ENCODE data around the gene EXOC4. TPM values are rescaled to one million over a fixed set of nuclear protein-coding genes. Genes with fewer than 3 reads are reported as not detected.

EXOC4 gene
- total RNA-seq, 4 donors from 2014 or later: 60.0 to 187 (median 80.1) TPM

DNA sequence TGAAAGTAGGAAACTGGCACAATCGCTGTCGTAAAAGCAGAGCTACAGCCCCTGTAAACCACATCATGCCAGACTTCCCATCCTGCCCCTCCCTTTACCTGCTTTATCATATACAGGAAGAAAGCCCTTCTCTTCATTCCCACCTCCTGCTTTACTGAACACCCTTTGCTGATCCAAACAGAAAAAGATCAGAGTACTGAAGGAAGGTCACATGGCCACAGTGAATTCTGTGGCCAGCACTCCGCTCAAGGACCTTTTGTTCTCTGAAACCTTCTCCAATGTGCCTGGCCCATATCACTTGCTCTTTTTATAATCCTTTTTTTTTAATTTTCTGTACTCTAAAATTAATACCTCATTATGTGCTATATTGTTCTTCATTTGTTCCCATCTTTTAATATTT lies 765.4 kb downstream of the EXOC4 start:
- Histone ChIP-seq H3K27me3 (no peaks in the 10 kb centered on the region), H3K27ac (no peak overlapping the region), H3K36me3 (no peaks in the 10 kb centered on the region), H3K4me1 (no peaks in the 10 kb centered on the region), H3K9me3 (no peaks in the 10 kb centered on the region), H3K4me3 (no peak overlapping the region)
- no peak for DNase-seq (ENCODE audit: low spot score in 2 of 2)
- no peak for TF ChIP-seq POLR2A (IDR thresholded peaks at IDR 0.05)
- TF ChIP-seq POLR2AphosphoS5 (IDR thresholded peaks at IDR 0.05): no peak
- TF ChIP-seq, protein P1, sequence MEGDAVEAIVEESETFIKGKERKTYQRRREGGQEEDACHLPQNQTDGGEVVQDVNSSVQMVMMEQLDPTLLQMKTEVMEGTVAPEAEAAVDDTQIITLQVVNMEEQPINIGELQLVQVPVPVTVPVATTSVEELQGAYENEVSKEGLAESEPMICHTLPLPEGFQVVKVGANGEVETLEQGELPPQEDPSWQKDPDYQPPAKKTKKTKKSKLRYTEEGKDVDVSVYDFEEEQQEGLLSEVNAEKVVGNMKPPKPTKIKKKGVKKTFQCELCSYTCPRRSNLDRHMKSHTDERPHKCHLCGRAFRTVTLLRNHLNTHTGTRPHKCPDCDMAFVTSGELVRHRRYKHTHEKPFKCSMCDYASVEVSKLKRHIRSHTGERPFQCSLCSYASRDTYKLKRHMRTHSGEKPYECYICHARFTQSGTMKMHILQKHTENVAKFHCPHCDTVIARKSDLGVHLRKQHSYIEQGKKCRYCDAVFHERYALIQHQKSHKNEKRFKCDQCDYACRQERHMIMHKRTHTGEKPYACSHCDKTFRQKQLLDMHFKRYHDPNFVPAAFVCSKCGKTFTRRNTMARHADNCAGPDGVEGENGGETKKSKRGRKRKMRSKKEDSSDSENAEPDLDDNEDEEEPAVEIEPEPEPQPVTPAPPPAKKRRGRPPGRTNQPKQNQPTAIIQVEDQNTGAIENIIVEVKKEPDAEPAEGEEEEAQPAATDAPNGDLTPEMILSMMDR (IDR thresholded peaks at IDR 0.05): no peak
- TF ChIP-seq EP300 (IDR thresholded peaks at IDR 0.05): no peak
- 97% methylated on average over 3 of the region's 3 CpGs for WGBS

DNA sequence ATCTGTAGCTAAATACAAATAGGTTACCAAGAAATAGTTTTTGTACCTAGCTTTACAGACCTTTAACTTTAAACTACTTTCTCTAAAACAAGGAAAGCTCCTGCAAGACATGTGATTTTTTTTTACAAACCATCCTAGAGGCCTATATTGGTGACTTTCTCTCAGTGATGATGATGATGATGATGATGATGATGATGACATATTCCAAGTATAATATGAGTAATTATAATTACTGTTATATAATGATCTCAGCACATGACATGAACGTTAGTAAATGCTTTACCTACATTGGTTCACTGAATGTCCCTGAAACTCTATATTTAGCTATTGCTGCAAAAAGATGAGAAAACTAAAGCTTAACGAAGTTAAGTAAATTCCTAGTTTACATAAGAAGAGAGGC lies 766.4 kb downstream of the EXOC4 start:
- no peak for DNase-seq (ENCODE audit: low spot score in 2 of 2)
- H3K9me3 ChIP-seq: no peaks in the 10 kb centered on the region
- H3K4me1 ChIP-seq: no peaks in the 10 kb centered on the region
- no peak overlapping the region for H3K27ac ChIP-seq
- WGBS: 45% methylated on average over 2 of the region's 2 CpGs
- H3K36me3 ChIP-seq: no peaks in the 10 kb centered on the region
- no peak overlapping the region for H3K4me3 ChIP-seq
- TF ChIP-seq POLR2A (IDR thresholded peaks at IDR 0.05): no peak
- TF ChIP-seq, protein P1 (IDR thresholded peaks at IDR 0.05): no peak
- TF ChIP-seq EP300 (IDR thresholded peaks at IDR 0.05): no peak
- TF ChIP-seq POLR2AphosphoS5 (IDR thresholded peaks at IDR 0.05): no peak
- no peaks in the 10 kb centered on the region for H3K27me3 ChIP-seq

DNA sequence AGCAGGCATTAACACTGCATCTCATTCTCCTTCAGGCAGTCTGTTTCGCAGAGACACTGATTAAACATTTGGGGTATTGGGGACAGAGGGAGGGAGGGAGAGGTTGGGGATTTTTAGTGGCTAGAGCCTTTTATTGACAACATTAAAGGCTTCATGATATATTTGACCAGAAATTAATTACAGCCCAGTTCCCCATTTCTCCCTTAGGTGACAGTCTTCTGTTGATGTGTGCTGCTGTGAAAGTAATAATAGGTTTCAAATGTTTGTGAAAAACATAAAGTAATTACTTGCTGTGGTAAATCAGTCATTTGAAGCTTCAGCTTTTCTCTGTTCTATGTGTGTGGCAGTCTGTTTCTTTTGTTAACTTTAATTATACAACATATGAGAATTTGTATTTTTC lies 769.0 kb downstream of the EXOC4 start:
- no peak for TF ChIP-seq POLR2A (IDR thresholded peaks at IDR 0.05)
- no peak for DNase-seq (ENCODE audit: low spot score in 2 of 2)
- H3K9me3 ChIP-seq: no peaks in the 10 kb centered on the region
- no peaks in the 10 kb centered on the region for H3K36me3 ChIP-seq
- WGBS: 97% methylated on average over 1 of the region's 1 CpG
- no peaks in the 10 kb centered on the region for H3K27me3 ChIP-seq
- H3K4me1 ChIP-seq: no peaks in the 10 kb centered on the region
- H3K4me3 ChIP-seq: no peak overlapping the region
- H3K27ac ChIP-seq: no peak overlapping the region

DNA sequence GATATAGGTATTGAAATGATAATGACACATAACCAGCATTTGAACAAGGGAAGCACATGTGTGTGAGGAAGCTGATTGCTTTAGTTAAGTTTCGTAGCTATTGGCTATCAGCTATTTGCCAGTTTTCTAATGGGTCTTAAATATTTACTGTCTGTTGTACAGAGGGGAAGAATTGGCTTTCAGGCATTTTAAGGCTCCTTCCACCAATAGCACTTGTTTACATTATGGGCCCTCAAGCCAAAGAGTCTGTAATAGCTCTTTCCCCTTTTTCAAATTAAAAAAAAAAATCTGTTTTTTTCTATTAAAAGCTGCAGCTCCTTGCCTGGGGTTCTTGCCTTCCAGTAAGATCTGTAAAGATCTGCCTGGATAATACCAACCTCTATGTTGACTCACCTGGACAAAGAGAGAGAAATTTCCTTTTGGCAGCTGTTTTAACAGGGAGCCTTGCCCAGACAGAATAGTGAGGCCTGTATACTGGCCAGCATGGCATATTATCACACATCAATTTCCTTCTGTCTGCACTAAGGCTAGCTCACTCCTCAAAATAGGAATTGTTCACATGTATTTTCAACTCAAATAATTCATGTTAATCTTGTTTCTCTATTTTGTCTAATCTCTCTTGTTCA lies 769.5 kb downstream of the EXOC4 start:
- no peak for DNase-seq (ENCODE audit: low spot score in 2 of 2)
- Histone ChIP-seq H3K27me3 (no peaks in the 10 kb centered on the region), H3K4me3 (no peak overlapping the region), H3K36me3 (no peaks in the 10 kb centered on the region), H3K9me3 (no peaks in the 10 kb centered on the region), H3K27ac (no peak overlapping the region), H3K4me1 (no peaks in the 10 kb centered on the region)
- WGBS: 63% methylated on average over 1 of the region's 1 CpG
- no peak for TF ChIP-seq POLR2AphosphoS5 (IDR thresholded peaks at IDR 0.05)
- TF ChIP-seq, protein P1 (IDR thresholded peaks at IDR 0.05): no peak
- TF ChIP-seq POLR2A (IDR thresholded peaks at IDR 0.05): no peak
- TF ChIP-seq EP300 (IDR thresholded peaks at IDR 0.05): no peak

DNA sequence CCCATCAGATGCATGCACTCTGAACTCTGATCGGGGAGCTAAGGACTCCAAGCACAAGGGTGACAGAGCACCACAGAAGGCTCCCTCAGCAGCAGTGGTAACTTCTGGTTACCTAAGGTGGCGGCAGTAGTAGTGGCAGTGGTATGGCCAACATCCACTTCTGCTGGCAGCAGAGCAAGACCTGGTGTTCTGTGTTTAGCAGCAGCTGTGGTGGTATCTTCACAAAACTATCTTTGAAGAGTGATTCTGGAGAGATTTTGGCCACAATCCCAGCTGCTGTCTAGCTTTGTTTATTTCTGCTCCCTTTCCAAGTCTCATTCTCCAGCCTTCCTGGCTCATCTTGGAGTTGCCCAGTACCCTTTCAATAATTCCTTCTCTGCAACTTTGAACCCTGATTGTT lies 771.9 kb downstream of the EXOC4 start:
- Histone ChIP-seq H3K27me3 (no peaks in the 10 kb centered on the region), H3K4me1 (no peaks in the 10 kb centered on the region), H3K27ac (no peak overlapping the region), H3K9me3 (no peaks in the 10 kb centered on the region), H3K36me3 (no peaks in the 10 kb centered on the region), H3K4me3 (no peak overlapping the region)
- TF ChIP-seq, protein P1 (IDR thresholded peaks at IDR 0.05): no peak
- TF ChIP-seq POLR2AphosphoS5 (IDR thresholded peaks at IDR 0.05): no peak
- no peak for TF ChIP-seq POLR2A (IDR thresholded peaks at IDR 0.05)
- no peak for TF ChIP-seq EP300 (IDR thresholded peaks at IDR 0.05)
- 96% methylated on average over 2 of the region's 2 CpGs for WGBS
- no peak for DNase-seq (ENCODE audit: low spot score in 2 of 2)

DNA sequence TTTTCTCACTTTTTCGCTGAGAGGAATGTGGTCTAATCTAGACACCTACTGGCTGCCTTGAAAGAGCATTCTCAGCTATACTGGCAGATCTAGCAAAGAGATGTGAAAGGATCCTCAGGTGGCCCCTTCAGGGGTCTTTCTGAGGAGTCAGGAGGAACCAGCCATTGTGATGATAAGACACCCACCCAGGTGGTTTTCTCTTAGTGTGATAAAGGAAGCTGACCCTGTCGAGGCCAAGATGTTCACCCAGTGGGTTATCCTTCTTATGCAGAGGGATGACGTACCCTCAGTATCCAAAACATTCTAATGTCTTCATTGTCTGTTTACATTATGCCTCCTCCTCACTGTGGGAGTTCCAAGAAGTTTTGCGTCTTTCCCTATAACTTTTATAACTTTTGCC lies 776.0 kb downstream of the EXOC4 start:
- TF ChIP-seq, protein P1 (IDR thresholded peaks at IDR 0.05): no peak
- TF ChIP-seq POLR2A (IDR thresholded peaks at IDR 0.05): no peak
- no peak for TF ChIP-seq EP300 (IDR thresholded peaks at IDR 0.05)
- no peak for TF ChIP-seq POLR2AphosphoS5 (IDR thresholded peaks at IDR 0.05)
- Histone ChIP-seq H3K36me3 (no peaks in the 10 kb centered on the region), H3K4me1 (no peaks in the 10 kb centered on the region), H3K9me3 (no peaks in the 10 kb centered on the region), H3K27ac (no peak overlapping the region), H3K27me3 (no peaks in the 10 kb centered on the region), H3K4me3 (no peak overlapping the region)
- DNase-seq (ENCODE audit: low spot score in 2 of 2): no peak
- WGBS: 94% methylated on average over 4 of the region's 4 CpGs
